Esophagus squamous epithelium (tissue), 4 donors: ENCODE results near the gene ACOT13.

ENCODE experiments used
- CTCF ChIP-seq, 6 experiments: fragments of 450-650 bp in 4 of 6; fragments of 200-600 bp in 2 of 6; sonication (generic) in 2 of 6; IDR thresholded peaks; one replicate each; pipeline ENCODE4 v1.5.1; 2016 to 2019; ENCODE audit warnings: antibody characterized with exemption in 6 of 6, mild to moderate bottlenecking in 4 of 6, moderate library complexity in 4 of 6
- POLR2A ChIP-seq, 4 donors: fragments of 450-650 bp; IDR thresholded peaks; one replicate each; pipeline ENCODE4 v1.6.1; 2017; ENCODE audit warnings: antibody characterized with exemption in 4 of 4, mild to moderate bottlenecking in 4 of 4, moderate library complexity in 3 of 4

DNA sequence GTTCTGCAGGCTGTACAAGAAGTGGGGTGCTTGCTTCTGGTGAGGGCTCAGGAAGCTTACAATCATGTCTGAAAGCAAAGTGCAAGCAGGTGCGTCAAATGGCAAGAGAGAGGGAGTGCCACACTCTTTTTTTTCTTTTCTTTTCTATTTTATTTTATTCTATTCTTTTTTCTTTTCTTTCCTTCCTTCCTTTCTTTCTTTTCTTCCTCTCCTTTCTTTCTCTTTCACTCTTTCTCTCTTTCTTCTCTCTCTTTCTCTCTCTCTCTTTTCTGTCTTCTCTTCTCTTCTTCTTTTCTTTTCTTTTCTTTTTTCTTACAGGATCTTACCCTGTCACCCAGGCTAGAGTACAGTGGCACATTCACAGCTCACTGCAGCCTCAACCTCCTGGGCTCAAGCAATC, 19.5 kb downstream of the ACOT13 start:
- no peak for TF ChIP-seq POLR2A (IDR thresholded peaks at IDR 0.05)
- no peak for TF ChIP-seq CTCF (IDR thresholded peaks at IDR 0.05)
